GM13976 (cell line): ENCODE data around the gene OCEL1.

Experiments used
- DNase-seq: peaks from one replicate; pipeline ENCODE4 v3.0.0; 2012; ENCODE audit warnings: low spot score
- CTCF ChIP-seq: IDR thresholded peaks from 2 replicates; pipeline ENCODE4 v1.5.1; 2012; ENCODE audit warnings: borderline replicate concordance, mild to moderate bottlenecking; ENCODE audit not compliant: insufficient read depth; ENCODE audit errors: extremely low read depth, missing control alignments, control extremely low read depth
- in situ Hi-C: fragments of 300-500 bp; cut with MboI; formaldehyde crosslinking; loops from one replicate; pipeline ENCODE4 v1.12.0; 2022; ENCODE audit warnings: low sequenced_read_pairs, mixed read lengths, inconsistent platforms; ENCODE audit not compliant: unreplicated experiment

The OCEL1 gene

GRCh38 chr19:17237747-17238706 is 12.0 kb downstream of the OCEL1 start:
- DNase-seq, result no peak
- TF ChIP-seq CTCF, result no peak
- in situ Hi-C loops, result loop anchor here (25.0 kb wide), 1 partner anchor 176 kb away; no protein-coding TSS in a partner anchor

GRCh38 chr19:17240062-17240752 is 14.2 kb downstream of the OCEL1 start:
- no peak for TF ChIP-seq CTCF
- in situ Hi-C loops, result loop anchor here (25.0 kb wide), 1 partner anchor 178 kb away; no protein-coding TSS in a partner anchor
- DNase-seq, result no peak

- in situ Hi-C loops, result loop anchor here (25.0 kb wide), 1 partner anchor 179 kb away; no protein-coding TSS in a partner anchor
- DNase-seq, result no peak
- TF ChIP-seq CTCF, result no peak
Observed at GRCh38 chr19:17240826-17241399, 14.9 kb downstream of the OCEL1 start.

GRCh38 chr19:17242431-17243208 is 16.6 kb downstream of the OCEL1 start:
- DNase-seq, result no peak
- TF ChIP-seq CTCF, result no peak
- in situ Hi-C loops, result loop anchor here (25.0 kb wide), 1 partner anchor 180 kb away; no protein-coding TSS in a partner anchor

- no peak for DNase-seq
- TF ChIP-seq CTCF, result no peak
Observed at GRCh38 chr19:17243211-17243829, 17.3 kb downstream of the OCEL1 start.

More at GRCh38 chr19:17243211-17243829, 17.3 kb downstream of the OCEL1 start:
- in situ Hi-C loops, result loop anchor here (25.0 kb wide), 1 partner anchor 181 kb away; no protein-coding TSS in a partner anchor
